ENCODE measurements around the gene MTA2. TPM values are rescaled to one million over a fixed set of nuclear protein-coding genes. Genes with fewer than 3 reads are reported as not detected.

MTA2 gene
- total RNA-seq, 1 experiment from 2014 or later, result 114 TPM

- DNase-seq (ENCODE audit: low spot score), result peak; percentile 42
Observed at GRCh38 chr11:62546929-62547625, 54.6 kb downstream of the MTA2 start.

GRCh38 chr11:62546244-62546928 is 55.3 kb downstream of the MTA2 start, which contains the start of gene AHNAK:
AHNAK (minus strand) TSS chr11:62546806; CDS start chr11:62536098, 10,708 bp downstream.
- peak; percentile 36 for DNase-seq (ENCODE audit: low spot score)

- peak; percentile 90 for DNase-seq (ENCODE audit: low spot score)
Observed at GRCh38 chr11:62545437-62546243, 56.0 kb downstream of the MTA2 start.

- peak; percentile 47 for DNase-seq (ENCODE audit: low spot score)
Observed at GRCh38 chr11:62544581-62545436, 56.9 kb downstream of the MTA2 start.

- DNase-seq (ENCODE audit: low spot score), result peak; percentile 13
Observed at GRCh38 chr11:62543680-62544444, 57.8 kb downstream of the MTA2 start.

Other genes starting within 250 kb of the MTA2 start
- gene SCGB1A1, start 182.8 kb downstream of the MTA2 start, total RNA-seq (2014; rRNA removed; shearing (Covaris generic)), result not detected in 2 replicates
- gene AHNAK, start 55.1 kb downstream of the MTA2 start, total RNA-seq (2014; rRNA removed; shearing (Covaris generic)), result 298 and 391 TPM in 2 replicates
- gene EEF1G, start 28.0 kb downstream of the MTA2 start, total RNA-seq (2014; rRNA removed; shearing (Covaris generic)), result 1,294 and 1,343 TPM in 2 replicates
- gene TUT1, start 10.3 kb downstream of the MTA2 start, total RNA-seq (2014; rRNA removed; shearing (Covaris generic)), result 7.9 and 9.6 TPM in 2 replicates
- gene EML3, start 10.9 kb upstream of the MTA2 start, total RNA-seq (2014; rRNA removed; shearing (Covaris generic)), result 16.0 and 19.5 TPM in 2 replicates
- gene ROM1, start 11.4 kb upstream of the MTA2 start, total RNA-seq (2014; rRNA removed; shearing (Covaris generic)), result 3.4 and 6.4 TPM in 2 replicates
- 58.9 and 67.7 TPM in 2 replicates for gene B3GAT3, start 20.1 kb upstream of the MTA2 start, total RNA-seq (2014; rRNA removed; shearing (Covaris generic))
- gene GANAB, start 44.7 kb upstream of the MTA2 start, total RNA-seq (2014; rRNA removed; shearing (Covaris generic)), result 184 and 257 TPM in 2 replicates
- gene INTS5, start 51.4 kb upstream of the MTA2 start, total RNA-seq (2014; rRNA removed; shearing (Covaris generic)), result 25.6 and 25.9 TPM in 2 replicates
- gene C11orf98, start 63.3 kb upstream of the MTA2 start, total RNA-seq (2014; rRNA removed; shearing (Covaris generic)), result 100 and 104 TPM in 2 replicates
- 3.0 and 8.7 TPM in 2 replicates for gene CSKMT, start 63.4 kb upstream of the MTA2 start, total RNA-seq (2014; rRNA removed; shearing (Covaris generic))
- gene UQCC3, start 69.8 kb upstream of the MTA2 start, total RNA-seq (2014; rRNA removed; shearing (Covaris generic)), result 13.8 and 17.7 TPM in 2 replicates
- gene LBHD1, start 70.4 kb upstream of the MTA2 start, total RNA-seq (2014; rRNA removed; shearing (Covaris generic)), result 2.5 and 6.6 TPM in 2 replicates
- 118 and 126 TPM in 2 replicates for gene UBXN1, start 77.2 kb upstream of the MTA2 start, total RNA-seq (2014; rRNA removed; shearing (Covaris generic))
- 2.8 and 5.1 TPM in 2 replicates for gene LRRN4CL, start 87.7 kb upstream of the MTA2 start, total RNA-seq (2014; rRNA removed; shearing (Covaris generic))
- gene BSCL2, start 105.6 kb upstream of the MTA2 start, total RNA-seq (2014; rRNA removed; shearing (Covaris generic)), result 141 and 186 TPM in 2 replicates
- gene GNG3, start 105.8 kb upstream of the MTA2 start, total RNA-seq (2014; rRNA removed; shearing (Covaris generic)), result not detected in 2 replicates
- gene HNRNPUL2, start 125.6 kb upstream of the MTA2 start, total RNA-seq (2014; rRNA removed; shearing (Covaris generic)), result 5.1 and 6.5 TPM in 2 replicates
- gene TTC9C, start 126.6 kb upstream of the MTA2 start, total RNA-seq (2014; rRNA removed; shearing (Covaris generic)), result 41.0 and 69.6 TPM in 2 replicates
- gene ZBTB3, start 152.3 kb upstream of the MTA2 start, total RNA-seq (2014; rRNA removed; shearing (Covaris generic)), result 5.8 and 14.1 TPM in 2 replicates
- 96.7 and 104 TPM in 2 replicates for gene POLR2G, start 159.7 kb upstream of the MTA2 start, total RNA-seq (2014; rRNA removed; shearing (Covaris generic))
- gene TAF6L, start 169.5 kb upstream of the MTA2 start, total RNA-seq (2014; rRNA removed; shearing (Covaris generic)), result 28.0 TPM in 2 replicates
- 32.3 and 51.8 TPM in 2 replicates for gene TMEM179B, start 185.5 kb upstream of the MTA2 start, total RNA-seq (2014; rRNA removed; shearing (Covaris generic))
- 23.4 and 30.1 TPM in 2 replicates for gene TMEM223, start 190.1 kb upstream of the MTA2 start, total RNA-seq (2014; rRNA removed; shearing (Covaris generic))
- 25.9 and 30.0 TPM in 2 replicates for gene NXF1, start 203.6 kb upstream of the MTA2 start, total RNA-seq (2014; rRNA removed; shearing (Covaris generic))
- 28.0 and 33.8 TPM in 2 replicates for gene STX5, start 230.2 kb upstream of the MTA2 start, total RNA-seq (2014; rRNA removed; shearing (Covaris generic))
- not detected in 2 replicates for gene TEX54, start 231.0 kb upstream of the MTA2 start, total RNA-seq (2014; rRNA removed; shearing (Covaris generic))
- gene WDR74, start 237.7 kb upstream of the MTA2 start, total RNA-seq (2014; rRNA removed; shearing (Covaris generic)), result 92.4 and 104 TPM in 2 replicates